H1 (cell line): ENCODE data around the gene CRTC2. TPM values are rescaled to one million over a fixed set of nuclear protein-coding genes. Genes with fewer than 3 reads are reported as not detected.

ENCODE experiments used
- CTCF ChIA-PET: fragments of 300-600 bp; sonication (Branson Sonifier 250); formaldehyde crosslinking; loops from one replicate; lab custom pipeline; 2021; ENCODE audit not compliant: partially characterized antibody; lab: Charles Lee
- POLR2A ChIA-PET: fragments of 300-600 bp; sonication (Branson Sonifier 250); formaldehyde crosslinking; loops from one replicate; lab custom pipeline; 2021; ENCODE audit warnings: inconsistent platforms; ENCODE audit not compliant: partially characterized antibody; lab: Charles Lee
- DNase-seq, 2 experiments: peaks; one replicate each; pipeline versions ENCODE4 v3.0.0 to v3.0.0-alpha.2; 2010 to 2022; ENCODE audit warnings: low spot score in 2 of 2, low read depth in 1 of 2, mixed read lengths in 1 of 2
- FAIRE-seq: peaks from 2 replicates; lab custom pipeline; 2011; peaks lifted over from hg19 to GRCh38; lab: Jason Lieb, UNC
- H2AFZ ChIP-seq: 2 replicates; pipeline ENCODE4 v1.8.1; 2012; ENCODE audit warnings: low read length, inconsistent platforms
- H2AK5ac ChIP-seq: 2 replicates; pipeline ENCODE4 v1.6.1; 2013; ENCODE audit warnings: low read depth, low read length
- H2BK120ac ChIP-seq: replicated peaks from 2 replicates; pipeline ENCODE3; 2013; ENCODE audit warnings: low read depth, low read length, inconsistent platforms
- H2BK12ac ChIP-seq: 2 replicates; pipeline ENCODE4 v1.6.1; 2013; ENCODE audit warnings: low read depth, low read length
- H2BK15ac ChIP-seq: 2 replicates; pipeline ENCODE4 v1.6.1; 2013; ENCODE audit warnings: low read length
- H2BK20ac ChIP-seq: 2 replicates; pipeline ENCODE4 v1.6.1; 2013; ENCODE audit warnings: low read length
- H2BK5ac ChIP-seq: 2 replicates; pipeline ENCODE4 v1.6.1; 2013; ENCODE audit warnings: low read depth, low read length
- H3K14ac ChIP-seq: 2 replicates; pipeline ENCODE4 v1.6.1; 2013; ENCODE audit warnings: inconsistent platforms; ENCODE audit not compliant: insufficient read length
- H3K18ac ChIP-seq: 2 replicates; pipeline ENCODE4 v1.6.1; 2013; ENCODE audit warnings: low read length; ENCODE audit errors: extremely low read depth
- H3K23ac ChIP-seq: 2 replicates; pipeline ENCODE4 v1.6.1; 2013; ENCODE audit warnings: inconsistent platforms; ENCODE audit not compliant: insufficient read length
- H3K23me2 ChIP-seq: 2 replicates; pipeline ENCODE4 v1.6.1; 2013; ENCODE audit warnings: low read depth, low read length
- H3K27ac ChIP-seq: 2 replicates; pipeline ENCODE4 v1.6.1; 2011; ENCODE audit warnings: low read depth, low read length, inconsistent platforms
- H3K27me3 ChIP-seq, 4 experiments: replicated peaks in 1 of 4; 1 replicate in 1 of 4; 2 replicates in 3 of 4; pipeline versions ENCODE4 v1.6.1 to v1.8.1; 2011 to 2013; ENCODE audit warnings: low read length in 3 of 4, mild to moderate bottlenecking in 3 of 4, inconsistent platforms in 2 of 4, mixed read lengths in 2 of 4, moderate library complexity in 1 of 4; ENCODE audit not compliant: control insufficient read depth in 3 of 4, insufficient read depth in 3 of 4; ENCODE audit errors: extremely low read depth in 1 of 4
- H3K36me3 ChIP-seq, 4 experiments: 2 replicates each; pipeline versions ENCODE4 v1.6.1 to v1.8.1; 2011 to 2013; ENCODE audit warnings: mild to moderate bottlenecking in 4 of 4, low read length in 3 of 4, moderate library complexity in 2 of 4, control low read depth in 1 of 4, inconsistent platforms in 1 of 4; ENCODE audit not compliant: insufficient read depth in 4 of 4, control insufficient read depth in 2 of 4
- H3K4ac ChIP-seq: replicated peaks from 2 replicates; pipeline ENCODE3; 2013; ENCODE audit warnings: low read length, low read depth, mixed read lengths, inconsistent platforms; ENCODE audit not compliant: insufficient read length
- H3K4me1 ChIP-seq, 4 experiments: replicated peaks in 1 of 4; 1 replicate in 1 of 4; 2 replicates in 3 of 4; pipeline versions ENCODE4 v1.6.1 to v1.8.1; 2011 to 2013; ENCODE audit warnings: low read length in 3 of 4, inconsistent platforms in 2 of 4, mixed read lengths in 1 of 4; ENCODE audit not compliant: insufficient read depth in 4 of 4, control insufficient read depth in 3 of 4
- H3K4me2 ChIP-seq, 2 experiments: 2 replicates each; pipeline versions ENCODE4 v1.6.1 to v1.8.1; 2011 to 2013; ENCODE audit warnings: low read depth in 2 of 2, low read length in 2 of 2, control low read depth in 1 of 2, inconsistent platforms in 1 of 2, mild to moderate bottlenecking in 1 of 2; ENCODE audit not compliant: insufficient read depth in 1 of 2
- H3K4me3 ChIP-seq, 4 experiments: fragments of 200-600, 300-600 bp in 1 of 4; sonication (generic), shearing (Covaris generic), sonication (Bioruptor Twin) in 1 of 4; 2 replicates each; pipeline versions ENCODE4 v1.5.1 to v1.8.1; 2011 to 2016; ENCODE audit warnings: low read length in 4 of 4, low read depth in 3 of 4, control low read depth in 2 of 4, inconsistent platforms in 2 of 4, mild to moderate bottlenecking in 2 of 4, mixed read lengths in 1 of 4, moderate library complexity in 1 of 4; ENCODE audit not compliant: insufficient read depth in 2 of 4; ENCODE audit errors: extremely low read depth in 1 of 4
- H3K56ac ChIP-seq: replicated peaks from 2 replicates; pipeline ENCODE3; 2013; ENCODE audit warnings: low read depth, mild to moderate bottlenecking, mixed read lengths, low read length, inconsistent platforms; ENCODE audit not compliant: insufficient read length
- H3K79me1 ChIP-seq: 2 replicates; pipeline ENCODE4 v1.6.1; 2013; ENCODE audit warnings: low read depth, low read length, control low read depth
- H3K79me2 ChIP-seq, 2 experiments: 2 replicates each; pipeline versions ENCODE4 v1.6.1 to v1.8.1; 2012 to 2013; ENCODE audit warnings: low read length in 2 of 2, mild to moderate bottlenecking in 2 of 2, inconsistent platforms in 1 of 2; ENCODE audit not compliant: insufficient read depth in 2 of 2, control insufficient read depth in 1 of 2
- H3K9ac ChIP-seq, 4 experiments: replicated peaks in 1 of 4; 1 replicate in 1 of 4; 2 replicates in 3 of 4; pipeline versions ENCODE4 v1.6.1 to v1.8.1; 2011 to 2013; ENCODE audit warnings: low read depth in 3 of 4, low read length in 3 of 4, control low read depth in 2 of 4, mild to moderate bottlenecking in 2 of 4, moderate library complexity in 2 of 4, inconsistent platforms in 1 of 4; ENCODE audit errors: extremely low read depth in 1 of 4
- H3K9me3 ChIP-seq, 2 experiments: 2 replicates each; pipeline versions ENCODE4 v1.6.1 to v1.8.1; 2012 to 2013; ENCODE audit warnings: mild to moderate bottlenecking in 2 of 2, moderate library complexity in 2 of 2, control low read depth in 1 of 2, inconsistent platforms in 1 of 2, low read depth in 1 of 2, low read length in 1 of 2, mixed read lengths in 1 of 2; ENCODE audit not compliant: insufficient read depth in 2 of 2
- H4K20me1 ChIP-seq, 2 experiments: replicated peaks in 1 of 2; 2 replicates each; pipeline versions ENCODE3 to v1.8.1; 2011 to 2013; ENCODE audit warnings: inconsistent platforms in 2 of 2, low read length in 2 of 2, mild to moderate bottlenecking in 1 of 2; ENCODE audit not compliant: insufficient read depth in 2 of 2, control insufficient read depth in 1 of 2
- H4K5ac ChIP-seq: 2 replicates; pipeline ENCODE4 v1.6.1; 2013; ENCODE audit warnings: low read length, low read depth, mixed read lengths, inconsistent platforms; ENCODE audit not compliant: insufficient read length
- H4K8ac ChIP-seq: 2 replicates; pipeline ENCODE4 v1.8.0; 2013; ENCODE audit warnings: mild to moderate bottlenecking, moderate library complexity, low read length, inconsistent platforms; ENCODE audit not compliant: insufficient read depth; ENCODE audit errors: extremely low read depth
- H4K91ac ChIP-seq: replicated peaks from 2 replicates; pipeline ENCODE3; 2013; ENCODE audit warnings: low read length, mixed read lengths, inconsistent platforms; ENCODE audit not compliant: insufficient read length
- GABPA ChIP-seq: IDR thresholded peaks from 2 replicates; pipeline ENCODE4 v1.6.1; 2011; ENCODE audit warnings: mild to moderate bottlenecking, low read length, moderate library complexity, borderline replicate concordance; ENCODE audit not compliant: insufficient read depth
- KDM1A ChIP-seq: fragments of 200-600, 300-600 bp; sonication (generic); IDR thresholded peaks from 2 replicates; pipeline ENCODE4 v1.7.1; 2016; ENCODE audit warnings: mild to moderate bottlenecking, low read length, borderline replicate concordance
- KDM5A ChIP-seq: fragments of 200-600 bp; IDR thresholded peaks from 2 replicates; pipeline ENCODE4 v1.7.1; 2012; ENCODE audit warnings: mild to moderate bottlenecking, low read length, inconsistent platforms, mixed read lengths
- POLR2A ChIP-seq, 2 experiments: IDR thresholded peaks; 1 replicate in 1 of 2; 2 replicates in 1 of 2; pipeline ENCODE4 v1.6.1; 2011; ENCODE audit warnings: low read depth in 2 of 2, low read length in 2 of 2, mild to moderate bottlenecking in 2 of 2; ENCODE audit errors: control extremely low read depth in 1 of 2
- SAP30 ChIP-seq: fragments of 300-600 bp; sonication (generic); IDR thresholded peaks from 2 replicates; pipeline ENCODE4 v1.7.1; 2012; ENCODE audit warnings: low read length, moderate library complexity, mild to moderate bottlenecking, inconsistent platforms; ENCODE audit not compliant: insufficient read depth, insufficient replicate concordance
- SIN3A ChIP-seq, 2 experiments: IDR thresholded peaks in 1 of 2; conservative IDR thresholded peaks in 1 of 2; 2 replicates each; pipeline ENCODE4 v1.6.1; 2011 to 2012; ENCODE audit warnings: low read length in 2 of 2, improper control_type of control experiment in 1 of 2, low read depth in 1 of 2, mild to moderate bottlenecking in 1 of 2
- SUZ12 ChIP-seq: fragments of 200-600 bp; sonication (generic); IDR thresholded peaks from 2 replicates; pipeline ENCODE4 v1.6.1; 2012; ENCODE audit warnings: mild to moderate bottlenecking, inconsistent platforms, low read length, moderate library complexity, mixed read lengths
- ZNF274 ChIP-seq: IDR thresholded peaks from 2 replicates; pipeline ENCODE4 v1.7.0; 2012; ENCODE audit warnings: low read length, borderline replicate concordance; ENCODE audit errors: extremely low read depth
- WGBS, 2 experiments: shearing (Covaris generic) in 1 of 2; methylation state at CpG; one replicate each; pipeline versions ENCODE4 v1.1.6 to v1.1.7; 2013 to 2015; ENCODE audit warnings: low lambda C conversion rate in 2 of 2, mixed read lengths in 2 of 2, inconsistent platforms in 1 of 2, low coverage in 1 of 2, missing lambda C conversion rate in 1 of 2; ENCODE audit not compliant: insufficient replicate concordance in 2 of 2, insufficient coverage in 1 of 2, insufficient read length in 1 of 2; ENCODE audit errors: extremely low coverage in 1 of 2, missing lambda C conversion rate in 1 of 2; 5-methylcytosine and 5-hydroxymethylcytosine counted together
- polyA plus RNA-seq, 7 experiments: library from polyadenylated mRNA; depleted of rRNA in 3 of 7; stranded (reverse) in 5 of 7; unstranded in 2 of 7; fragments of >200 nt in 5 of 7; fragments of 200-250 nt in 2 of 7; gene quantifications; 1 replicate in 5 of 7; 2 replicates in 1 of 7; 4 replicates in 1 of 7; pipeline versions ENCODE4 v1.2.1 to v1.2.3, GENCODE V29; 2011 to 2013; ENCODE audit warnings: missing spikeins in 2 of 7, mixed read lengths in 2 of 7
- total RNA-seq: library from RNA; stranded (reverse); fragmentation: NEBNext Ultra II Directional; extraction: Animal tissue kit (Norgen Biotek cat#: 25700); gene quantifications from 2 replicates; pipeline ENCODE4 v1.2.1, GENCODE V29; 2021
- TF ChIP-seq, protein P1 (sequence below): IDR thresholded peaks from 2 replicates; pipeline ENCODE4 v1.6.1; 2012; ENCODE audit warnings: inconsistent platforms

Gene CRTC2
- total and polyA plus RNA-seq, 2 of the 8 experiments (the other 6 are each of a cell fraction or from before 2014, with no cell fraction given) = 28.6 to 34.3 TPM

DNA sequence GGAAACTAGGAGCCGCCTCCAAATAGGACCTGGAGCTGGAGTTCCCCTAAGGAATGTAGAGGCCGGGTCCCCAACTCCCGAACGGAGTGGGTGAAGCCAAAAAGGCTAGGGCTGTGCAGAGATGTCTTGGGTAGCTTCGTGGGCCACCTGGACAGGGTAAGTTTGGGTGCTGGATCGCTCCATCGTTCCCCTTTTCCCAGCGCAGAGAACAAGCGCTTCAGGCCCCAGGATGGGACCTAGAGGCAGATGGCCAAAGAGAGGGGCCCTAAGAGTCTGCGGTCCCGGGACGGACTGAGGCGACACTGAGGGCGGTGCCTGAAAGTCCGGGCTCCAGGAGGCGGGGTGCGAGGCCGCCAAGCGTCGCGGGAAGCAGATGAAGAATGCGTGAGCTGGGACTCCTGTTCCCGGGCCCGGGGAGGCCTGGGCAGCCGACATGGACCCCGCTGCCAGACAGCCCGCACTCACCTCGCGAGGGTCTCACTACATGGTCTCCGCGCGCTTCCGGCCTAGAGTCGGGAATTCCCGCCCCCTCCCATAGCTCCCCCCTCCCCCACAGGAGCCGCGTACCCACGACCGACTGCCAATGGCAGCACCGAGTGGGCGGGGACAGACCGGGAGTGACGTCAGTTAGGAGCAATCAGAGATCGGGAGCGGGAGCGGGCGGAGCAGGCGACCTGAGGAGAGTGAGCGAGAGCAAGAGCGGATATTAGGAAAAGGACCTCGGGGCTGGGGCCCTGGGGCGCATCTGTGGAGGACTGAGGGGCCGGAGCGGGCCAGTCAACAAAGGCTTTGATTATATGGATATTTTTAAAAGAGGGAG, 4.8 kb upstream of the CRTC2 start, which contains the start of gene SLC39A1:
SLC39A1 (minus strand) TSS at position 508 of the 820 bp plus-strand sequence. CDS start 822 bp downstream, outside the sequence.
- Histone ChIP-seq H2BK5ac (peak within 1 kb of the TSS; percentile 91), H3K79me2 (peaks cover 15 to 35% of the 10 kb centered on the region in 2 experiments), H2BK15ac (peak within 1 kb of the TSS; percentile 62; the same call in 1 of the 2 replicates), H3K14ac (no peak within 1 kb of the TSS), H3K4me2 (peak within 1 kb of the TSS; percentile 95 to 98), H3K23me2 (peaks cover 25% of the 10 kb centered on the region), H2BK20ac (no peak within 1 kb of the TSS), H2BK12ac (peak within 1 kb of the TSS; percentile 91), H3K27ac (peak within 1 kb of the TSS; percentile 89), H3K4me3 (peak within 1 kb of the TSS; percentile 53 to 89 (median 84)), H4K8ac (peak within 1 kb of the TSS; percentile 88), H3K9ac (peak within 1 kb of the TSS; percentile 81 to 94 (median 83)), H3K79me1 (peaks cover 9% of the 10 kb centered on the region), H2AFZ (no peak within 1 kb of the TSS), H3K23ac (no peak within 1 kb of the TSS), H4K91ac (peak within 1 kb of the TSS; percentile 87), H3K27me3 (no peaks in the 10 kb centered on the region), H2BK120ac (peak within 1 kb of the TSS; percentile 6), H3K9me3 (no peaks in the 10 kb centered on the region), H3K56ac (peak within 1 kb of the TSS; percentile 79), H2AK5ac (peak within 1 kb of the TSS; percentile 41; the same call in 1 of the 2 replicates), H4K5ac (peak within 1 kb of the TSS; percentile 70), H4K20me1 (peaks cover 2% of the 10 kb centered on the region in 2 experiments), H3K18ac (peak within 1 kb of the TSS; percentile 94), H3K4ac (peak within 1 kb of the TSS; percentile 76), H3K4me1 (peaks cover 7 to 17% (median 12%) of the 10 kb centered on the region in 4 experiments), H3K36me3 (peaks cover 11 to 26% (median 19%) of the 10 kb centered on the region in 4 experiments)
- DNase-seq (peak; percentile 98 to 99), FAIRE-seq (no peak)
- POLR2A ChIA-PET = interaction anchor here (0.9 to 15.7 kb wide), 23 partner anchors 7 to 329 kb away, joined by 3 to 454 read pairs (median 5); partner anchors contain the start of genes CHTOP, DENND4B, GATAD2B and JTB
- CTCF ChIA-PET = interaction anchor here (1.0 to 2.8 kb wide), 7 partner anchors 10 to 29 kb away, joined by 3 to 19 read pairs (median 3); partner anchors contain the start of genes JTB and RAB13
- WGBS, 2 experiments = 1% methylated on average over 37 of the region's 54 CpGs; no CpG with 5 or more reads in 1 of the 2 experiments
- 0 out of 4 replicates have a peak, but pooled peaks of 1 of the 2 experiments have one; percentile 24 for TF ChIP-seq SIN3A (conservative IDR thresholded peaks at IDR 0.05 in 1 of 2, IDR thresholded peaks at IDR 0.05 in 1 of 2; ENCODE audit: low read depth in 1 of 2, low read length in 2 of 2)
- TF ChIP-seq ZNF274 = no peak
- no peak for TF ChIP-seq KDM1A
- peak; percentile 75 to 88; a peak in 2 of 3 replicates for TF ChIP-seq POLR2A (IDR thresholded peaks at IDR 0.05; ENCODE audit: control extremely low read depth in 1 of 2, low read depth in 2 of 2, low read length in 2 of 2)
- no peak for TF ChIP-seq SUZ12
- TF ChIP-seq GABPA = no peak
- TF ChIP-seq, protein P1, sequence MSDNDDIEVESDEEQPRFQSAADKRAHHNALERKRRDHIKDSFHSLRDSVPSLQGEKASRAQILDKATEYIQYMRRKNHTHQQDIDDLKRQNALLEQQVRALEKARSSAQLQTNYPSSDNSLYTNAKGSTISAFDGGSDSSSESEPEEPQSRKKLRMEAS = peak; percentile 70; the same call in 1 of the 2 replicates
- TF ChIP-seq SAP30 = no peak
- TF ChIP-seq KDM5A = no peak
